ENCODE data around the gene NELFB.

NELFB gene

GRCh38 chr9:137270929-137271695 is 16.0 kb downstream of the NELFB start:
- H3K9me3 Mint-ChIP-seq, result no peaks in the 10 kb centered on the region
- CTCF ChIA-PET, result interaction anchor here (1.3 kb wide), 1 partner anchor 16 kb away, joined by 4 read pairs; no protein-coding TSS in a partner anchor
- H3K36me3 Mint-ChIP-seq, result peaks cover 31% of the 10 kb centered on the region
- H3K4me3 Mint-ChIP-seq, result no peak overlapping the region
- H3K4me1 Mint-ChIP-seq, result peaks cover 39% of the 10 kb centered on the region
- DNase-seq, result peak; percentile 73
- H3K27ac Mint-ChIP-seq, result peak overlapping the region; percentile 59
- H3K27me3 Mint-ChIP-seq, result peaks cover 10% of the 10 kb centered on the region

GRCh38 chr9:137271696-137272076 is 16.6 kb downstream of the NELFB start:
- H3K36me3 Mint-ChIP-seq, result peaks cover 31% of the 10 kb centered on the region
- no peak for DNase-seq
- H3K4me3 Mint-ChIP-seq, result no peak overlapping the region
- peaks cover 14% of the 10 kb centered on the region for H3K27me3 Mint-ChIP-seq
- H3K9me3 Mint-ChIP-seq, result no peaks in the 10 kb centered on the region
- H3K4me1 Mint-ChIP-seq, result peaks cover 40% of the 10 kb centered on the region
- CTCF ChIA-PET, result interaction anchor here (1.3 kb wide), 1 partner anchor 15 kb away, joined by 4 read pairs; no protein-coding TSS in a partner anchor
- peak overlapping the region; percentile 59 for H3K27ac Mint-ChIP-seq

- CTCF ChIA-PET, result interaction anchor here (1.3 kb wide), 1 partner anchor 14 kb away, joined by 4 read pairs; no protein-coding TSS in a partner anchor
Measured at GRCh38 chr9:137272241-137273094, 17.3 kb downstream of the NELFB start.

GRCh38 chr9:137273095-137273490 is 18.0 kb downstream of the NELFB start:
- peaks cover 45% of the 10 kb centered on the region for H3K4me1 Mint-ChIP-seq
- CTCF ChIA-PET, result no interaction called here
- no peak overlapping the region for H3K27ac Mint-ChIP-seq
- no peak overlapping the region for H3K4me3 Mint-ChIP-seq
- peaks cover 26% of the 10 kb centered on the region for H3K36me3 Mint-ChIP-seq
- no peak for DNase-seq
- peaks cover 27% of the 10 kb centered on the region for H3K27me3 Mint-ChIP-seq
- no peaks in the 10 kb centered on the region for H3K9me3 Mint-ChIP-seq

More at GRCh38 chr9:137272241-137273094, 17.3 kb downstream of the NELFB start:
- peaks cover 31% of the 10 kb centered on the region for H3K36me3 Mint-ChIP-seq
- no peaks in the 10 kb centered on the region for H3K9me3 Mint-ChIP-seq
- peaks cover 44% of the 10 kb centered on the region for H3K4me1 Mint-ChIP-seq
- DNase-seq, result no peak
- H3K27me3 Mint-ChIP-seq, result peaks cover 22% of the 10 kb centered on the region
- H3K4me3 Mint-ChIP-seq, result no peak overlapping the region
- no peak overlapping the region for H3K27ac Mint-ChIP-seq

- Mint-ChIP-seq H3K9me3 (no peaks in the 10 kb centered on the region), H3K4me1 (peaks cover 42% of the 10 kb centered on the region), H3K27ac (no peak overlapping the region), H3K36me3 (peaks cover 21% of the 10 kb centered on the region), H3K4me3 (no peak overlapping the region), H3K27me3 (peaks cover 27% of the 10 kb centered on the region)
- CTCF ChIA-PET, result interaction anchor here (0.8 to 1.1 kb wide), 2 partner anchors 12 to 57 kb away, joined by 3 to 5 read pairs; no protein-coding TSS in a partner anchor
- no peak for DNase-seq
Measured at GRCh38 chr9:137273611-137274320, 18.6 kb downstream of the NELFB start.

- CTCF ChIA-PET, result no interaction called here
- H3K9me3 Mint-ChIP-seq, result no peaks in the 10 kb centered on the region
- peaks cover 10% of the 10 kb centered on the region for H3K36me3 Mint-ChIP-seq
- DNase-seq, result no peak
- no peak overlapping the region for H3K4me3 Mint-ChIP-seq
- H3K4me1 Mint-ChIP-seq, result peaks cover 34% of the 10 kb centered on the region
- no peak overlapping the region for H3K27ac Mint-ChIP-seq
- H3K27me3 Mint-ChIP-seq, result peaks cover 34% of the 10 kb centered on the region
Measured at GRCh38 chr9:137275203-137275587, 20.1 kb downstream of the NELFB start.

- no peak for DNase-seq
- peaks cover 10% of the 10 kb centered on the region for H3K36me3 Mint-ChIP-seq
- peaks cover 38% of the 10 kb centered on the region for H3K27me3 Mint-ChIP-seq
- CTCF ChIA-PET, result no interaction called here
- no peak overlapping the region for H3K27ac Mint-ChIP-seq
- H3K9me3 Mint-ChIP-seq, result no peaks in the 10 kb centered on the region
- no peak overlapping the region for H3K4me3 Mint-ChIP-seq
- peaks cover 34% of the 10 kb centered on the region for H3K4me1 Mint-ChIP-seq
Measured at GRCh38 chr9:137275588-137276472, 20.7 kb downstream of the NELFB start.

- H3K4me3 Mint-ChIP-seq, result peak overlapping the region; percentile 50
- no peaks in the 10 kb centered on the region for H3K9me3 Mint-ChIP-seq
- peaks cover 40% of the 10 kb centered on the region for H3K27me3 Mint-ChIP-seq
- CTCF ChIA-PET, result interaction anchor here (1.3 kb wide), 1 partner anchor 25 kb away, joined by 4 read pairs; the partner anchor contains the start of gene NRARP
- DNase-seq, result no peak
- H3K36me3 Mint-ChIP-seq, result peaks cover 3% of the 10 kb centered on the region
- H3K27ac Mint-ChIP-seq, result peak overlapping the region; percentile 37
- H3K4me1 Mint-ChIP-seq, result peaks cover 25% of the 10 kb centered on the region
Measured at GRCh38 chr9:137276473-137277328, 21.6 kb downstream of the NELFB start.

GRCh38 chr9:137277329-137278041 is 22.4 kb downstream of the NELFB start, which contains the start of gene TOR4A:
Gene TOR4A (plus strand): TSS chr9:137277726. CDS start chr9:137278690, 964 bp downstream.
- Mint-ChIP-seq H3K27me3 (peaks cover 46% of the 10 kb centered on the region), H3K4me3 (peak within 1 kb of the TSS; percentile 79), H3K4me1 (peaks cover 22% of the 10 kb centered on the region), H3K27ac (peak within 1 kb of the TSS; percentile 82), H3K36me3 (peaks cover 4% of the 10 kb centered on the region), H3K9me3 (no peaks in the 10 kb centered on the region)
- peak; percentile 66 for DNase-seq
- CTCF ChIA-PET, result interaction anchor here (1.3 kb wide), 1 partner anchor 25 kb away, joined by 4 read pairs; the partner anchor contains the start of gene NRARP

- H3K4me3 Mint-ChIP-seq, result peak overlapping the region; percentile 79
- CTCF ChIA-PET, result interaction anchor here (1.3 kb wide), 1 partner anchor 24 kb away, joined by 4 read pairs; the partner anchor contains the start of gene NRARP
- peak; percentile 46 for DNase-seq
- peaks cover 53% of the 10 kb centered on the region for H3K27me3 Mint-ChIP-seq
- H3K9me3 Mint-ChIP-seq, result no peaks in the 10 kb centered on the region
- H3K27ac Mint-ChIP-seq, result peak overlapping the region; percentile 82
- H3K36me3 Mint-ChIP-seq, result peaks cover 6% of the 10 kb centered on the region
- peaks cover 26% of the 10 kb centered on the region for H3K4me1 Mint-ChIP-seq
Measured at GRCh38 chr9:137278061-137278701, 23.1 kb downstream of the NELFB start.

All from activated naive CD4-positive, alpha-beta T cell treated with anti-CD3 and anti-CD28 coated beads, Interleukin-2, amount 10 ng/mL, durations not matched to agents 7 days and 5 days (primary cell).